HG03097 (cell line): ENCODE results near the gene WDR20.

ENCODE experiments used
- ATAC-seq: cut with Tn5 transposase; IDR thresholded peaks from one replicate; pipeline ENCODE4 v1.9.1; 2021; ENCODE audit not compliant: unreplicated experiment, low FRiP score

WDR20 gene

DNA sequence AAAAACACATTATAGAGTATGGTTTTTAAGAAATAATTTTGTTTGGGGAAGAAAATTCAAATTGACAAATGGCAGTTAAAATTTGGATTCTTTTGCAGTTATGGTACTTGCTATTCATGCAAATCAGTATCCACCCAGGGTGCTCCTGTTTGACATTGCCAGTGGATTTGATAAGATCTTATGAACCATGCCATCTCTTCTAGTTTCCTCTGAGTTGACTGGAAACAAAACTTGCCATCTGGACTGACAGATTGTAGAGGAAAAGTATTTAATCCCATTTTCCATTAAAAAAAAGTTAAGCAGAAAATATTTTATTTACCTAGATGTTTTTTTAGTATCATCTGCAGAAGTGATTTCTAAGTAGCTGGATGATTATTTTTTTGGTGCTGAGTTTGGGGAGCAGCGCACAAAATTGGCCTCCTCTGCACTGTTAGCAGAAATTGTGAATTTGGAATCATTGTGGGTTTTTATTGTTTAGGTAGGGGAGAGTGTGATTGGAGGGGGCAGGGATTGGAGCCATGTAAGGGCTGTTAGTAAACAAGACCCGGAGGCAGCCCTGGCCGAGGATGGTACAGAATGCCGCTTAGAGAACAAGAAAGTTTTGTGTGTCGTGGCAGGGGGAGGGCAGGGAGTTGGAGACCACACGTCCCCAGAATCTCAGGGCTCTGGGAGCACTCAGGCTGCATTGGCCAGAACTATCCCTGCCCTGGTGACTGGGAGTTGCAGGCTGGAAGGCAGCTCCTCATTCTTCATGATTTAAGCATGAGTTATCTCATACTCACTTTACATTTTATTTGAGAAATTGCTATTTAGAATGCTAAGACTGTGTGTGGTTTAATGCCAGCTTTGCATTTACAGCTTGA is 56.6 kb downstream of the WDR20 start:
- no peak for ATAC-seq

DNA sequence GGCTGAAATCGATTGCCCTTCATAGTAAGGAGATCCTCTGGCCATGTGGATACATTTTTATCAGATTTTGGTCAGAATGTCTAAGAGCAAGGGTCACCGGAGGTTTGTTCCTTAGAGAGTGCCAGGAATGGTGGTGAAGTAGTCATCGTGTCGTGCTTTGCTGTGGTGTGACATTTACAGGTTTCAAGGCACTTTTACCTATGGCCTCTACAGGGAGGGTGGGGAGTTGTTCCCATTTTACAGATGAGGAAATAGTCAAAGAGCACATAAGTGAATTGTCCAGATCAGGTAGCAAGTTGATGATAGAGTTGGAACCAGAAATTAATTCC is 57.2 kb downstream of the WDR20 start:
- ATAC-seq, result no peak

DNA sequence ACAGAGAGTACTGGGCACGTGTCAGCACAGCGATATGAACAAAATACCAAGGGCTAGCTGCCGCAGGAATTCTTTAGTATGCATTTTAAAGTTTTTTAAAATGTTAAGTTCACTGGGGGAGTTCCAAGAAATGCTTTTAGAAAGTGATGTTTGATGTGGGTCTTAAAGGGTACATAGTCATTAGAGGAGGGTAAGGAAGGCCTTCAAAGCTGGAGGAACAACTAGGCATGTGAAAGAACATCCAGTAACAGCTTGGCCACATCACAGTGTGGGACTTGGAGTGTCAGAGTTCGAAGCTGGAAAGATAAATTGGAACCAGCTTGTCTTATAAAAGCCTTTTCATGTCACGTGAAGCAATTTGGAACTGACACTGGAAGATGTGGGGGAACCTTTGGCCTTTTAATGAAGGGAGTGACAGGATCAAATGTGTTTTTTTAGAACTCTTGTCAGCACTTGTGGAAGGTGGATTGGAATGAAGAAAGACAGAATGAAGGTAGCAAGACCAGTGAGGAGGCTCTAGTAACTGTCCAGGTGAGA is 57.7 kb downstream of the WDR20 start:
- ATAC-seq, result no peak

DNA sequence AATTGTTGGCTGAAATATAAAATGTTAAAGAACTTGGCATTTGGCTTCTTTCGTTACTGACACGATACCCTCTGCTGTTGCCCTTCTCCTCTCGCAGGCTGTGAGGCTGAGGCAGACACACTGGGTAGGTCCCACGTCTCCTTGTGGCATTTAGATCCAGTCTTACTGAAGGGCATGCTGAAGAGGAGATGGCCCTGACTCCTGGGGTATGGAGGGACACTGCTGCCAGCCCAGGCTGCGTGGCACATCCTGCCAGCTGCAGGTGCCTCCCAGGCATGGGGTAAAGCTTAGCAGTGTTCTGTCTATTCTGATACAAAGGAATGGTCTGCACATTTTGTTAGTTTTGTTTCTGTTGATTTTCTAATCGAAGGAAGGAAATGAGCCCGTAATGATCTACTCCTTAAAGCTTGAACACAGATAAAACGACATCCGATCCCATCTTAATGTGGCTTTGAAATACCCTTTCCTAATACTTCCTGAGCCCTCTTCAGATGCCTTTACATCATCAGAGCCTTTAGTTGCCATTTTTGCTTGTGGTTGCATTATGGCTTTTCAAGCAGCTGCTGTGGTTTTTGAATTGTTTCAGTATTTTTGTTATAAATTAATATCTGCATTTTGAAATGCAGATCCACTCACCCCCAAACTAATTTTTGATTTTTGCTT is 61.1 kb downstream of the WDR20 start:
- ATAC-seq, result no peak

DNA sequence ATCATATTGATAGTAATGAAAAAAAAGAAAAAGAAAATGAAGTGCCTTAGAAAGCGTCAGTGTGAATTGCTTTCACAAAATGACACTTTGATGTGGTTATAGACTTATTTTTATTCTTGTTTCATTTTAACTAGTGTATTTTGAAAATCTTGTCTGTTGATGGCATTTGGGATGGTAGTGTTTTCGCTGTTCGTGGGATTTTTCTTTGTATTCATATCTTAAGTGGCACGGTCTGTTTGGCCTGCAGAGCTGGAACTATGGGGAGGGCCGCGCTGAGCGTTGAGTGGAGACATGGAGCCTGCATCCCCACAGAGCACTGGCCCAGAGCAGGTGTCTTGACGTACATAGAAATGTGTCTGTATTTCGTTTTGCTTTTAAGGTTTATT is 61.6 kb downstream of the WDR20 start:
- no peak for ATAC-seq

DNA sequence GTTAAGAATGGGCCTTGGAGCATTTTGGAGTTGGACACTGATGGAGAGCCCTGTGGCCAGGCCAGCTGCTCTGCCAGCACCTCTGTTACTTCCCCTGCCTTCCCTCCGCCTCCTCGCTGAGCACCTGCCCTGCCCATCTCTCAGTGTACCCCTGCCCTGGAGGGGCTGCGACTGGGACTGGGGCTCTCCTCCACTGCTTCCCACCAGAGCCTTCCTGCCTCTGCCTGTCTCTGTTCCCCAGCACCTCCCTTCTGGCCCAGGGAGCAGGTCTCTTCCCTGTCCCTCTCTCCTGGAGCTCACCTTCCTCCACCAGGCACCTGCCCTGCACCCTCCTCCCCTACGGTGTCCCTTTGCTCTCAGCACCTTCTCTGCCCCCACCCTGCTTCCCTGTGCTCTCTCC is 62.1 kb downstream of the WDR20 start:
- ATAC-seq, result no peak

DNA sequence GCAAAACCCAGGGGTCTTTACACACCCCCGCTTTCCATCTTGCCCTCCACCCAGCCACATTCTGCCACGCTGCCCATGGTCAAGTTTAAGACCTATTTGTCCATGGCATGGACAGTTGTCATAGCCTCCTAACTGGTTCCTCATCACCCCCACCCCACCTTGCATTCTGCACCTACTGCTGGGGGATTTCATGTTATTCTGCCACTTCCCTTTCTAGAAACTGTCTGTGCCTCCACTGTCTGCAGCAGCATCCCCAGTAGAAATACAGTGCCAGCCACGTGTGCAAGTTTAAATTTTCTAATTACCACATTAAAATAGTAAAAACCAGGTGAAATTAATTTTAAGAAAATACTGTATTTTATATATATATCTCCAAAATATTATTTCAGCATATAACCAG is 63.2 kb downstream of the WDR20 start:
- ATAC-seq, result no peak

DNA sequence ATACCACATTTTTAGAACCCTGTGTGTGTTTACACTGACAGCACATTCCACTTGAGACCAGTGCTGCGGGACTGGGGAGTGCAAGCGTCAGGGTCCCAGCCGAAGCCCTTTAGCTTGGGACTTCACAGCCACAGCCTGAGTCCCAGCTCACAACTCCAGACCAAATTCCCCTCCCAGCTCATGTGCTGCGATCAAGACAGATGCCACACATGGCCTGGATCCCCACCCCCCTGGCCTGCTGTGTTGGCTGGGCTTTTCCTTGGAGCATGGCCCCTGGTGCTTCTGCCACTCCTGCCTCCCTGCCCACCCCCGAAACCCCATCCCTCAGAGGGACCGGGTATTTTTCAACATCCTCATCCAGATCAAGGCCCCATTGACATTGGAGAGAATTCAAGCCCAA is 63.7 kb downstream of the WDR20 start:
- ATAC-seq, result no peak

DNA sequence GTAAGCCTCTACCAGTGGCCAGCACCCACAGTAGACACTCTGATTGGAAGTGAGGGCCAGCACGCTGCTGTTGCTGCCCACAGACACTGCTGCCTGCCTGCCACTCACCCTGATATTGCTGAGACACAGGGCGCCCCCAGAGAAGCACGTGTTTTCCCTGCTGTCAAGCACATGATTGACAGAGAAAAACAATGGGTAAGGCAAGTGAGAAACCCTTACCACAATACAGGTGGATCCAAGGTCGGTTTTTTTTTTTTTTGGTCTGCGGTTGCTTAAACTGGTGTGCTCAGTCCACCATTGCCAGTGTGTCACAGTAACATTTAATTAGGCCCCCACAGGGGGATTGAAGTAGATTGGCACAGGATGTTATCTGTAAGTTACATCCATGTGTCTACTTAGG is 65.9 kb downstream of the WDR20 start:
- no peak for ATAC-seq

DNA sequence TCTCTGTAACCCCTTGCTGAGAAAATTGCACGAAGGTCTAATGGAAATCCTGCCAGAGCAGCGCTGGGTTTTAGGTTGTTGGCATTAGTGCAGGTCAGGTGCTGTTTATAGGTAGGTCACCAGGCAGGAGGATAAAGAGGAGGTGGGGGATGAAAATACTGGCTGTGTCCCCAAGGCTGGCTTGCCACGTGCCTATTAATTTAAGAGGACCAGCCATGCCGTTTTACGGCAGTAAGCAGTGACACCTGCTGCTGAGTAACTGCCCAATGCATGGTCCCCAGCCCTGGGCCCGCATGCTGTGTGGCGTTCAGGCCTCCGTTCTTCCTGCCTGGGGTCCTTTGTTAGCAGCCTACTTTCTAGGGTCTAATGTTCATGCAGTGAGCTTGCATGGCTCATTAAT is 67.2 kb downstream of the WDR20 start:
- ATAC-seq, result no peak

DNA sequence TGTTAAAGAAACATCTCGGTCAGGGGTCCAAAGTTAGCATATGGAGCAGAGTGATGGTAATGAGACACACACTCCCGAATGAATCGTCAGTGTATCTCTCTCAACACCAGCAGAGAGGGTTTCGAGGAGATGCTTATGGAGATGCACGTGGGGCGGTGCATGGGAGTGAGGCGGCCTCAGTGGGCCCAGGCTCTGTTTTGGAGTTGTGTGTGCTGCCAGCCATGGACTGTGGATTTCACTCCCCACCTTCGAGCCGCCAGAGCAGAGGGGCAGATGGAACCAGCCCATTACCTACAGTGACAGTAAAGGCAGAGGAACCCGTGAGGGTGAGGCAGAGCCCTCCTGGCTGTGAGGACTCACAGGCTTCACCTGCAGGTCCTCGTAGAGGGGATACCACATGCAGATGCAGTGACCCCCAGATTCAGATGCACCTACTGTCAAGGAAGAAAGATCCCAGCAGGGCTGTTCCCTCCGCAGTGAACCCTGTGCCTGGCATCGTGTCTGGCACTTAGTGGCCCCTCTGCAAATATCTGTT is 68.2 kb downstream of the WDR20 start:
- ATAC-seq, result no peak

DNA sequence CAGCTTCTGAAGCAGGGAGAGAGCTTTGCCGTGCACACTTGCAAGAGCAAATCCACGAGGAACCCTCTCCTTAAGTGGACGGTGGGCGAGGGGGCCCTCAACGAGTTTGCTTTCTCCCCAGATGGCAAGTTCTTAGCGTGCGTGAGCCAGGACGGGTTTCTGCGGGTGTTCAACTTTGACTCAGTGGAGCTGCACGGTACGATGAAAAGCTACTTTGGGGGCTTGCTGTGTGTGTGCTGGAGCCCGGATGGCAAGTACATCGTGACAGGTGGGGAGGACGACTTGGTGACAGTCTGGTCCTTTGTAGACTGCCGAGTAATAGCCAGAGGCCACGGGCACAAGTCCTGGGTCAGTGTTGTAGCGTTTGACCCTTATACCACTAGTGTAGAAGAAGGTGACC is 69.0 kb downstream of the WDR20 start:
- ATAC-seq, result no peak

DNA sequence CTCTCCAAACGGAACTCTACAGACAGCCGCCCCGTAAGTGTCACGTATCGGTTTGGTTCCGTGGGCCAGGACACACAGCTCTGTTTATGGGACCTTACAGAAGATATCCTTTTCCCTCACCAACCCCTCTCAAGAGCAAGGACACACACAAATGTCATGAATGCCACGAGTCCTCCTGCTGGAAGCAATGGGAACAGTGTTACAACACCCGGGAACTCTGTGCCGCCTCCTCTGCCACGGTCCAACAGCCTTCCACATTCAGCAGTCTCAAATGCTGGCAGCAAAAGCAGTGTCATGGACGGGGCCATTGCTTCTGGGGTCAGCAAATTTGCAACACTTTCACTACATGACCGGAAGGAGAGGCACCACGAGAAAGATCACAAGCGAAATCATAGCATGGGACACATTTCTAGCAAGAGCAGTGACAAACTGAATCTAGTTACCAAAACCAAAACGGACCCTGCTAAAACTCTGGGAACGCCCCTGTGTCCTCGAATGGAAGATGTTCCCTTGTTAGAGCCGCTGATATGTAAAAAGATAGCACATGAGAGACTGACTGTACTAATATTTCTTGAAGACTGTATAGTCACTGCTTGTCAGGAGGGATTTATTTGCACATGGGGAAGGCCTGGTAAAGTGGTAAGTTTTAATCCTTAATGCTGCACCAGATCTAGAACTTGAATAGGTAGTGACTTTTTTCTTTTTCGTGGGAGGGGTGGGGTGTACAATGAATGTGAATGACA is 69.7 kb downstream of the WDR20 start:
- ATAC-seq, result no peak

DNA sequence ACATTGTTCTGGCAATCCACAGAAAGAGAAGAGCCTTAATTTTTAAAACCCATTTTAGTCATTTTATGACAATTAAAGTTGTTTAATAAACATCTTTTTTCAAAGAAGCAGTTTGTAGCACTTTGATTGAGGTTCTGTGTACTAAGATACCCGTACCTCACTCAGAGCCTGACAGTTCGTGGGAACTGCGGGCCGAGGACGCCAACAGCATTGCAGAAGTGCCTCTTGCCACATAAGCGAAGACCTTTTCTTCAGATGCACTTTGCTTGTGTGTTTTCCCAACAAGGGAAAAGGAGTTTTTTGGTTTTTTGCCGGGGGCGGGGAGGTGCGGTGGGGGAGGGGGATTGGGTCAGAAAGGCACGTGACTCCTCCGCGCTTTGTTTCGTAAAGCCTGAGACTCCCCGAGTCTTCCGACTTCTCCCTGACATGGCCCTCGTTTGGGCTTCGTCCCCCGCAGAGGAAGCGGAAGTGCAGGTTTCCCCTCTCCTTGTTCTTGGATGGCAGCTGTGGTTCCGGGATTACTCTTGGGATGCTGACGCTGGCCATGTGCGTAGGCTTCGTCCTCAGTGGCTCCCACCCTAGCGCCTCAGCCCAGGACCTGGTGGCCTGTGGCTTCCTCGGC is 70.8 kb downstream of the WDR20 start:
- no peak for ATAC-seq

DNA sequence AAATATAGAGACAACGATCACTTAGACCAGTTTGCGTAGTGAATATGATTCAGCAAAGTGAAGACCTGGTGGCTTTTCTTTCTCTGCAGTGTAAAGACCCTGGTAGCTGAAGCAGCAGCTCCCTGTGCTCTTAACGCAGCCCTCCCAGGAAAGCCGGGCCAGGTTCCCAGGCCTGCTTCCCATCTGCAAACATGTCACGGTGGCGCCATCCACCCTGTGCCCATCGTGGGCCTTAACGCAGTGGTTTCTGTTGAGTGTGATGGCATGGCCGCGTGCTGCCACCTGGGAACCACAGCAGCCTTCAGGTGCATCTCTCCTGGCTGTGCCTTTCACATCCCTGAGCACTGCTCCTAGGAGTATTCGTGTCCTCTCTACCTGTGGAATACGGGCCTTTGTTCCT is 71.5 kb downstream of the WDR20 start:
- no peak for ATAC-seq

DNA sequence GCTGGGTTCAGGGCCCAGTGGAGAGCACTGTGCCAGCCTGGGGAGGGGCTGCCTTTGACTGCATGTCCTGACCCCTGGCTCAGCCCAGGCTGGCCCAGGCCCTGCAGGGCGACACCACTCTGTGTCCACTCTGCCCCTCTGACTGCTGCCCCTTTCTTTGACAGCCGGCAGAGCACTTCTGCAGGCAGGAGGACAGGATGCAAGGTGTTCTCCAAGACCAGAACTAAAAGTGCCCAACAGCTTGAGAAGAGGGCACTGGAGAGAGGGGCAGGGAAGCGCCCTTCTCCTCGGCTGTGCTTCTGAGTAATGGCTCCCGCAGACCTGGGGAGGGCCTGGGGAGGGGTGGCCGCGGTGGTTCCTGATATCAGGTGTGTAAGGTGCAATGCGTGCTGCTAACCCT is 72.7 kb downstream of the WDR20 start:
- no peak for ATAC-seq

DNA sequence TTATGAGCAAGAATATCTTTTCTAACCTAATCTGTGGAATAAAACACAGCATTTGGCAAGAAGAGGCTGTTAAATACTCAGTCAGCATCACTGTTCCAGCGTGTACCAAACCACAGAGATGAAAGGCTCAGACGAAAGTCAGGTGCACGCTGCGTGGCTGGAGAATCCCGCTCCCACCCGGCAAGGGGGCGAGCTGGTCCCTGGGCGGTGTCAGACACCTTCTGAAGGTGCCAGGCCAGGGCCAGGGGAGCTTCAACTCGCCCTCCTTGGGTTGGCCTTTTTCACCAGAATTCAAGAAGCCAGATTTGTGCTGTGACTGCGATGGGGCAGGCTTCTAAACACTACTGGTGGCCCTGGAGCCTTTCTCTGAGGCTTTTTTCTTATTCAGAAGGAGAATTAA is 73.1 kb downstream of the WDR20 start:
- no peak for ATAC-seq

DNA sequence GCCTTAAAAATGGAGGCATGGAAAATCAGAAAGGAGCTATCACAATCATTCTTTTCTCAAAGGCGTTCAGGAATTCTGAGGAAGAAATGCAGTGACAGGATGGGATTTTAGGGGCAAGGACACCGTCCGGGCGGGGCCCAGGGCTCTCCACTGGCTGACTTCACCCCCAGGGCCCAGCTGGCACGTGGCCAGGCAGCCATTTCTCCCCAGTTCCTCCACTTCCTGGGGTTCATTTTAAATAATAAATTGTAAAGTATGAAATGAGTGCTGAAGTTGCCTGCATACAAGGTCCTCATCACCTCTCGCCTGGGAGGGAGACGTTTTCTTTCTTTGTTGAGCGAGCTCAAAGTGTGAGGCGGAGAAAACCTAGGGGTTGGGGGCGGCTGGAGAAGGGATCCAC is 73.8 kb downstream of the WDR20 start:
- no peak for ATAC-seq

DNA sequence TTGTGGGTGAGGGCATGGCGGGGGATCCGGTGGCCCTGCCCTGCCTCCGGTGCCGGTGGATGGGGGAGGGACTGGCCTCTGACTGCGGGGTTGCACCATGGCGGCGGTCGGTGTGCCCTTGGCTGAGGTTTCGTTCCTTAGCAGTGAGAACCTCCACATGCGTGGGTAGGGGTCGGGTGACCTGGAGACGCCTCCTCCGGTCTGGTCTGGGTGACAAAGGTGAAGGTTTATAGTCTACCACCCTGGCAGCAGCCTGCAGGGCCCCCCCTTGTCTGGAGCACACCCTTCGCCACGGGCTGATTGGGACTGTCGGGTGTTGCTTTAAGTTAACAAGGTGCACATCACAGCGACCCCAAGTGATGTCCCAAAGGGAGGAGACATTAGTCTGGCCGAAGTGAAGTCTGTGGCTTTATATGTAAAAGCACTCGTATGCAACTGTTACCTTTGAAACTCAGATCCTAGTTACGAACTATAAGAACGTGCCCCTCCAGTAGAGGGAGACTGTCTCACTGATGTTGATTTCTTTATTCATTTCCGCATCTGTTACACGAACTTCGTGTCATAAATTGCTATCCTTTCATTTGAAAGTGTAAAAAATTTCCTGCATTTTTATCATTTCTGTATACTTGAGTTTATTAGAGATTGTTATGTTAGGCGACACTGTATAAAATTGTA is 74.4 kb downstream of the WDR20 start:
- ATAC-seq, result no peak

DNA sequence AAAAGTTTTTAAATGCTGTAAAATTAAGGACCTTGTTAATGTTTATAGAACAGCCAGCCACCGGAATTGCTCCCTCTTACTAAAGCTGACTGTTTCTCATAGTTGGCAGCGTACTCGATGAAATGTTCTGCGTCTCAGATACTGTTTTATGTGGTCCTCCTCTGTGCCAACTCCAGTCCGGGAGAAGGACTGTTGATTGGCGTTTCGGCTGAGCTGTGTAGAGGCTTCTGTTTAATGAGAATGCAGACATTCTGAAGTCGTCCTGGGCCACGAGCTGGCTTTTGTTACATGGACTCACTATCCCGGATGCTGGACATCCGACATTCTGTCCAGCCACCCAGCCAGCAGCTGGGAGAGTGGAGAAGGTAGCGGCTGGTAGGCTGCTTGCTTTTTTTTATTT is 75.4 kb downstream of the WDR20 start:
- ATAC-seq, result no peak
